ENCODE data around the gene TMEM258.

Gene TMEM258

DNA sequence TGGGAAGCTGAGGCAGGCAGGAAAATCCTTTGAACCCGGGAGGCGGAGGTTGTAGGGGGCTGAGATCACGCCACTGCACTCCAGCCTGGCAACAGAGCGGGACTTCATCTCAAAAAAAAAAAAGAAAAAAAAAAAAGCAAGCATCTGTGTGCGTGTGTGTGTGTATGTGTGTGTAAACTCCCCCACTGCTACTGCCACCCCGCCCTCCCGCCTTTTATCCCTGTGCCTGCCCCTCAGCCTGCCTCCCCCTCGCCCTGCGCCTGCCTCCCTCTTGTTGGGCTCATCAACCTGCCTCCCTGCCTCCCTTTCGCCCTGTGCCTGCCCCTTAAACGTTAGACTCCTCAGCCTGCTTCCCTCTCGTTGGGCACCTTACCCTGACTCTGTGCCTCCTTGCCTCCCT is 18.0 kb downstream of the TMEM258 start:
- DNase-seq, result no peak

- DNase-seq, result no peak
Measured at GRCh38 chr11:61773809-61774208, 18.6 kb downstream of the TMEM258 start.

DNA sequence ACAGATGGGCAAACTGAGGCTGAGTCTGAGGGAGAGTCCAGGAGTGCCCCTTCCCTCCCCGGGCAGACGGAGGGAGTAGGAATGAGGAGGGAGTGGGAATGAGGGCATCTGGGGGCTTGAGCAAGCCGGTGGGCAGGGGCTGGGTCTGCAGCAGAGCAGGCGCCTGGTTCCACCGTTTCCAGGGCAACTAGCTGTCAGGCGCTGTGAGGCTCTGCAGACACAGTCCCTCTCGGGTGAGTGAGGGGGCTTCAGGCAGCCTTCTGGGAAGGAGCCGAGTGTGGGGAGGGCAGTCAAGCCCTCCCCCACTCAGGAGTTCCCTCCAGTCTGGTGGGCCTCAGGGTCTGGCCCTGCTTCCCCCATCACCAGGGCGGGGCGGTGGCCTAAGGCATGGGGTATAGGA is 19.0 kb downstream of the TMEM258 start:
- no peak for DNase-seq

- DNase-seq, result no peak
Measured at GRCh38 chr11:61771985-61772455, 20.4 kb downstream of the TMEM258 start.

- DNase-seq, result no peak
Measured at GRCh38 chr11:61771195-61771894, 21.1 kb downstream of the TMEM258 start.

GRCh38 chr11:61769946-61770683 is 22.3 kb downstream of the TMEM258 start:
- no peak for DNase-seq

DNA sequence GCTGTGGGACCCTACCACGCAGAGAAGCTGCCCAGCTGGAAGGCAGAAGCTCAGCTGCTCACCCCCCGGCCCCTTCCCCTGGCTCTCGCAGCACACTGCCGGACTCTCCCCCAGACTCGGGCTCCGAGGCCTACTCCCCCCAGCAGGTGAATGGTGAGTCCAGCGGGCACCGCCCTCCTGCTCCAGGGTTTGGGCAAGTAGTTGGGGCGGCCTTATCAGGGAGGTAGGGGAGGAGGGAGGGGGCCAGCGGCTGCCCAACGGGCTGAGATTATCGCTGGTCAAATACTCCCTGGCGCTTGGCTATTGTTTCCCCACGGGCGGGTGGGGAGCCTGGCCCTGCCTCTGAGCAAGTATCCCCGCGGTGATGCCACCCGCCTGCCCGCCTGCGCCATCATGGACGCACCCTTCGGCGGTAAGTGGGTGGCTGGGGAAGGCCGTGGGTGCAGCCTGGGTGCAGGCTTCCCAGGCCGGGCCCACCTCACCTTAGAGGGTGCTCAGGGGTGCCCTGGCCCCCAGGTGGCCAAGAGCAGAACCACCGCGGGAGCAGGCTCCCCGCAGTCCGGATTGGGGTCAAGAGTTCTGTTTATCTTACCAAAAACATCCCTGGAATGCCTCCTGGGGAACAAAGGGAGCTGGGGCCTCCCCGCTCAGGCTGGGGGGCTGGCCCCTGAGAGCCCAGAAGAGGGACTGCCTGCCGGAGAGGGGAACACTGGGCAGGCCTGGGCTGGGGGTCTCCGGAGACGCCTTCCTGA is 23.1 kb downstream of the TMEM258 start:
- no peak for DNase-seq

GRCh38 chr11:61768376-61769076 is 23.9 kb downstream of the TMEM258 start:
- no peak for DNase-seq

GRCh38 chr11:61766353-61766841 is 26.0 kb downstream of the TMEM258 start:
- DNase-seq, result no peak

- DNase-seq, result no peak
Measured at GRCh38 chr11:61765550-61766253, 26.7 kb downstream of the TMEM258 start.

- DNase-seq, result no peak
Measured at GRCh38 chr11:61764606-61765260, 27.7 kb downstream of the TMEM258 start.

GRCh38 chr11:61763930-61764605 is 28.3 kb downstream of the TMEM258 start:
- no peak for DNase-seq

- no peak for DNase-seq
Measured at GRCh38 chr11:61762798-61763197, 29.6 kb downstream of the TMEM258 start.

GRCh38 chr11:61762223-61762615 is 30.2 kb downstream of the TMEM258 start:
- no peak for DNase-seq

GRCh38 chr11:61761440-61762222 is 30.8 kb downstream of the TMEM258 start:
- DNase-seq, result no peak

- no peak for DNase-seq
Measured at GRCh38 chr11:61760946-61761345, 31.5 kb downstream of the TMEM258 start.

DNA sequence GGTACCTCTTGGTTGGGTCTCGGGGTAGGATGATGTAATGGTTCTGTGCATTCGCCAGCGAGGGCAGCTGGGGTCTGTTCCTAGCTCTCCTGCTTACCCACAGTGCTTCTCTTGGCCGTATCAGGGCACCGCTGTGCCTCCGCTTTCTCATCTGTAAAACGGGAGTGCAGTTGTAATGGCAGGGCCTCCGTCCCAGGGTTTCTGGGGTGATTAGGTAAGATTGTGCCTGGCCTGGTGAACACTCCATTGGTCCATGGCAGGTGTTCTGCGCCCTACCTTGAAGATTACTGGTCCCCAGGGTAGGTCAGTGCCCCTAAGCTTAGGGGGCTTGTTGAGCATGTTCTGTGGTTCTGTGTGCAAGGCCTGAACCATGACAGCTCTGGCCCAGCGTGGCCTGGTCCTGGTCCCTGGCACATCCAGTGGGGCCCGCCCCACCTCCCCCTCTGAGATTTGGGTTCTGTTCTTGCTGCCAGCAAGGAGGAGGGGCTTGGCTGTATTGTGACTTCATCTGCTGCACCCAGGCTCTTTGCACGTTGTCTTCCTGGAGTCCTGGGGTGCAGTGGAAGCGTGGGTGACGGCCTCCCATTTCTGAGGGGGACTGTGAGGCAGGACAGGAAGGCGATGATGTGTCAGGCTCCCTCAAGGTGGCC is 35.1 kb downstream of the TMEM258 start:
- DNase-seq, result no peak

DNA sequence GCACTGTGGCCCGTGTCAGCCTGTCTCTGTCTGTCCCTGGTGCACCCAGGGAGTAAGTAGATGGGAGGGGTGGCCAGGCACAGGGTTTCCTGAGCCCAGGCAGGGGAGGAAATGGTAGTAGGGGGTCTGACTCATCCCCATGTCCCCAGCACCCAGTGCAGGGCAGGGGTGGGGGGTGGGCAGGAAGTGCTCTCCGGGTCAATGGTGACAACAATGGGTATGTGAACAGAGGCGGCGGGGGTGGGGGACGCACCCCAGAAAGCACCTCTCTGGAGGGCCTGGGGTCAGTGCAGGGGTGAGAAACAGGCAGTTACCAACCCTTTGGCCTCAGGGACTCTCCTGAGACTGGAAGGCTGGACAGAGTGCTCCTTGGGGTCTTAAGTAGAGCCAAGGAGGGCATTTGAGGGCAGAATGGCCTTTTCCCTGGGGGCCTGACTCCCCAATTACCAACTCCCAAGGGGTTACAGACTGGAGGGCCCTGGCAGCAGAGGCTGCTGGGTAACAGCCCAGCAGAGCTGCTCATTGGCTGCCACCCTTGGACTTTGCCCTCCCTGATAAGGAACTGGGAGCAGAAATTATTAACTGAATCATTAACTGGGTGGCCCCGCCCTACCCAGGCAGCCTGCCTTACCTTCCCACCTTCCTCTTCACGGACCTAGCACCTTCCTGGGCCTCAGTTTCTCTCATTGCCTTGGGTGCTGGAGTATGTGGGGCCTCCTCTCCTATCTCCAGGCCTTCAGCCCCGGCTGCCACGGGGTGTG is 35.8 kb downstream of the TMEM258 start:
- DNase-seq, result no peak

DNA sequence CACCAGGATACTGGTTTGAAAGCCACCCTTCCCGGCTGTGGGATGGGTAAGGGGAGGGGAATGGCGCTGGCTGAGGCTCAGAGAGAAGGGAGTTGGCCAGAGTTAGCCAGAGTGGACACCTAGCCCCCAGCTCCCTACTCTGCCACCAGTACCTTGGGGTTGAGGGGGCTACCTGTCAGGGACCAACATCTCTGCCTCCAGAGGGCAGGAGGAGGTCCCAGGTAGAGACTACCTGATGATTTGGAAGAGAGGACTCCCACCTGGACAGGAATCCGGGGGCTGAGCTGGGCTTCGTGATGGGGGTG is 36.3 kb downstream of the TMEM258 start:
- DNase-seq, result no peak

Measured in activated CD4-positive, CD25-positive, alpha-beta regulatory T cell treated with anti-CD3 and anti-CD28 coated beads, Interleukin-2, amount 50 U/mL, for 72 hours (primary cell).